K562 (cell line): ENCODE data around the gene MPRIP. TPM values are rescaled to one million over a fixed set of nuclear protein-coding genes. Genes with fewer than 3 reads are reported as not detected.

Source experiments
- HMG20A ChIP-seq: fragments of 450-650 bp; formaldehyde crosslinking; conservative IDR thresholded peaks from 2 replicates; pipeline ENCODE4 v1.4.0; 2020; ENCODE audit warnings: mild to moderate bottlenecking, mixed read lengths
- ZNF23 ChIP-seq: fragments of 250-450 bp; sonication (Bioruptor Pico); IDR thresholded peaks from 2 replicates; pipeline ENCODE4 v1.4.0; 2020; ENCODE audit warnings: mild to moderate bottlenecking
- ZNF696 ChIP-seq: fragments of 250-450 bp; sonication (Bioruptor Pico); conservative IDR thresholded peaks from 2 replicates; pipeline ENCODE4 v1.4.0; 2020; ENCODE audit warnings: mild to moderate bottlenecking, moderate library complexity
- polyA plus RNA-seq, 8 experiments: library from polyadenylated mRNA; depleted of rRNA in 4 of 8; stranded (reverse) in 5 of 8; unstranded in 3 of 8; fragments of >200 nt; fragmentation: Nextera tagmentation in 2 of 8; fragmentation: Illumina TruSeq in 1 of 8; extraction: Ambion mirVana in 2 of 8; extraction: Trizol in 1 of 8; gene quantifications; 2 replicates each; pipeline versions ENCODE4 v1.2.1 to v1.2.3, GENCODE V29; 2011 to 2014; ENCODE audit warnings: inconsistent platforms in 1 of 8, missing spikeins in 1 of 8
- total RNA-seq, 7 experiments: library from RNA; depleted of rRNA in 6 of 7; stranded (reverse); fragments of >200 nt in 6 of 7; fragmentation: Illumina TruSeq in 2 of 7; extraction: Trizol in 2 of 7; gene quantifications; 2 replicates each; pipeline versions ENCODE4 v1.2.1 to v1.2.3, GENCODE V29; 2011 to 2021; ENCODE audit warnings: low replicate concordance in 1 of 7
- TF ChIP-seq, protein P1 (sequence below): fragments of 450-650 bp; IDR thresholded peaks from 2 replicates; pipeline ENCODE4 v1.6.1; 2016; ENCODE audit warnings: mild to moderate bottlenecking, moderate library complexity

Gene MPRIP
- total and polyA plus RNA-seq, 9 of the 15 experiments (the other 6 are each of a cell fraction or from before 2014, with no cell fraction given), result 10.0 to 72.6 (median 30.1) TPM

DNA sequence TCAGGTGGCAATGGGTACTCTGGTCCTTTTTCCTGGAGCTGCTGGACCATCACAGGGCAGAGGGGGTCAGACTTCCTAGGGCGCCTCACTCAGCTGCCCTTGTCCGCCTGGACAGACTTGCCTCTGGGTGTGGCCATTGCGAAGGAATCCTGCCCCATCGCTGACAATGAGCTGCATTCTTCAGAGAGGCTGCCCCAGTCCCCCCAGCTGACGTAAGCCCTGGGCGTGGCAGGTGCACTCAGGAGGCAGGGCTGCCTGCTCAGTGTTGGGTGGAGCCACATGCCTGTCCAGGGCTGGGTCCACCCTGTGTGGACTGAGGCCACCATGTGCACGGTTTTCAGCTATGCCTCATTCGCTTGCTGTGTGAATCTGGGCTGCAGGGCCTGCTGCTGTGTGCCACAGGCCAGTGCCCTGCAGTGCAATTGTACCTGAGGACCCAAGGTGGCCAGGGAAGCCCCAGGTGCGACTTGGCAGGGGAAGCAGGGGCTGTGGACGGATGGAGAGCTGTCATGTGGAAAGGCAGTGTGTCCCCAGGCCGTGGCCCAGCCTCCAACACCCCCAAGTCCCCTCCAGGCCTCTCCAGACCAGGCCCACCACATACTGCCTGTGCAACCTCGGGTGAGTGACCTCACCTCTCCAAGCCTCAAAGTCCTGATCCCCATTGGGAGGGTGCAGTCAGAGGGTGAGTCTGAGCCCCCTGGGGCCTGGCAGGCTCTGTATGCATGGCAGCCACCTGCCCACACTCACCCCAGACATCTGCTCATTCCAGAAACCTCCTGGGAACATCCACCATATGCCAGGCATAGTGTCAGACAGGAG is 14.0 kb upstream of the MPRIP start (continued):
- TF ChIP-seq ZNF23 (CRISPR knock-in tag) (no peak), HMG20A (no peak), ZNF696 (CRISPR knock-in tag) (no peak)
- TF ChIP-seq, protein P1, sequence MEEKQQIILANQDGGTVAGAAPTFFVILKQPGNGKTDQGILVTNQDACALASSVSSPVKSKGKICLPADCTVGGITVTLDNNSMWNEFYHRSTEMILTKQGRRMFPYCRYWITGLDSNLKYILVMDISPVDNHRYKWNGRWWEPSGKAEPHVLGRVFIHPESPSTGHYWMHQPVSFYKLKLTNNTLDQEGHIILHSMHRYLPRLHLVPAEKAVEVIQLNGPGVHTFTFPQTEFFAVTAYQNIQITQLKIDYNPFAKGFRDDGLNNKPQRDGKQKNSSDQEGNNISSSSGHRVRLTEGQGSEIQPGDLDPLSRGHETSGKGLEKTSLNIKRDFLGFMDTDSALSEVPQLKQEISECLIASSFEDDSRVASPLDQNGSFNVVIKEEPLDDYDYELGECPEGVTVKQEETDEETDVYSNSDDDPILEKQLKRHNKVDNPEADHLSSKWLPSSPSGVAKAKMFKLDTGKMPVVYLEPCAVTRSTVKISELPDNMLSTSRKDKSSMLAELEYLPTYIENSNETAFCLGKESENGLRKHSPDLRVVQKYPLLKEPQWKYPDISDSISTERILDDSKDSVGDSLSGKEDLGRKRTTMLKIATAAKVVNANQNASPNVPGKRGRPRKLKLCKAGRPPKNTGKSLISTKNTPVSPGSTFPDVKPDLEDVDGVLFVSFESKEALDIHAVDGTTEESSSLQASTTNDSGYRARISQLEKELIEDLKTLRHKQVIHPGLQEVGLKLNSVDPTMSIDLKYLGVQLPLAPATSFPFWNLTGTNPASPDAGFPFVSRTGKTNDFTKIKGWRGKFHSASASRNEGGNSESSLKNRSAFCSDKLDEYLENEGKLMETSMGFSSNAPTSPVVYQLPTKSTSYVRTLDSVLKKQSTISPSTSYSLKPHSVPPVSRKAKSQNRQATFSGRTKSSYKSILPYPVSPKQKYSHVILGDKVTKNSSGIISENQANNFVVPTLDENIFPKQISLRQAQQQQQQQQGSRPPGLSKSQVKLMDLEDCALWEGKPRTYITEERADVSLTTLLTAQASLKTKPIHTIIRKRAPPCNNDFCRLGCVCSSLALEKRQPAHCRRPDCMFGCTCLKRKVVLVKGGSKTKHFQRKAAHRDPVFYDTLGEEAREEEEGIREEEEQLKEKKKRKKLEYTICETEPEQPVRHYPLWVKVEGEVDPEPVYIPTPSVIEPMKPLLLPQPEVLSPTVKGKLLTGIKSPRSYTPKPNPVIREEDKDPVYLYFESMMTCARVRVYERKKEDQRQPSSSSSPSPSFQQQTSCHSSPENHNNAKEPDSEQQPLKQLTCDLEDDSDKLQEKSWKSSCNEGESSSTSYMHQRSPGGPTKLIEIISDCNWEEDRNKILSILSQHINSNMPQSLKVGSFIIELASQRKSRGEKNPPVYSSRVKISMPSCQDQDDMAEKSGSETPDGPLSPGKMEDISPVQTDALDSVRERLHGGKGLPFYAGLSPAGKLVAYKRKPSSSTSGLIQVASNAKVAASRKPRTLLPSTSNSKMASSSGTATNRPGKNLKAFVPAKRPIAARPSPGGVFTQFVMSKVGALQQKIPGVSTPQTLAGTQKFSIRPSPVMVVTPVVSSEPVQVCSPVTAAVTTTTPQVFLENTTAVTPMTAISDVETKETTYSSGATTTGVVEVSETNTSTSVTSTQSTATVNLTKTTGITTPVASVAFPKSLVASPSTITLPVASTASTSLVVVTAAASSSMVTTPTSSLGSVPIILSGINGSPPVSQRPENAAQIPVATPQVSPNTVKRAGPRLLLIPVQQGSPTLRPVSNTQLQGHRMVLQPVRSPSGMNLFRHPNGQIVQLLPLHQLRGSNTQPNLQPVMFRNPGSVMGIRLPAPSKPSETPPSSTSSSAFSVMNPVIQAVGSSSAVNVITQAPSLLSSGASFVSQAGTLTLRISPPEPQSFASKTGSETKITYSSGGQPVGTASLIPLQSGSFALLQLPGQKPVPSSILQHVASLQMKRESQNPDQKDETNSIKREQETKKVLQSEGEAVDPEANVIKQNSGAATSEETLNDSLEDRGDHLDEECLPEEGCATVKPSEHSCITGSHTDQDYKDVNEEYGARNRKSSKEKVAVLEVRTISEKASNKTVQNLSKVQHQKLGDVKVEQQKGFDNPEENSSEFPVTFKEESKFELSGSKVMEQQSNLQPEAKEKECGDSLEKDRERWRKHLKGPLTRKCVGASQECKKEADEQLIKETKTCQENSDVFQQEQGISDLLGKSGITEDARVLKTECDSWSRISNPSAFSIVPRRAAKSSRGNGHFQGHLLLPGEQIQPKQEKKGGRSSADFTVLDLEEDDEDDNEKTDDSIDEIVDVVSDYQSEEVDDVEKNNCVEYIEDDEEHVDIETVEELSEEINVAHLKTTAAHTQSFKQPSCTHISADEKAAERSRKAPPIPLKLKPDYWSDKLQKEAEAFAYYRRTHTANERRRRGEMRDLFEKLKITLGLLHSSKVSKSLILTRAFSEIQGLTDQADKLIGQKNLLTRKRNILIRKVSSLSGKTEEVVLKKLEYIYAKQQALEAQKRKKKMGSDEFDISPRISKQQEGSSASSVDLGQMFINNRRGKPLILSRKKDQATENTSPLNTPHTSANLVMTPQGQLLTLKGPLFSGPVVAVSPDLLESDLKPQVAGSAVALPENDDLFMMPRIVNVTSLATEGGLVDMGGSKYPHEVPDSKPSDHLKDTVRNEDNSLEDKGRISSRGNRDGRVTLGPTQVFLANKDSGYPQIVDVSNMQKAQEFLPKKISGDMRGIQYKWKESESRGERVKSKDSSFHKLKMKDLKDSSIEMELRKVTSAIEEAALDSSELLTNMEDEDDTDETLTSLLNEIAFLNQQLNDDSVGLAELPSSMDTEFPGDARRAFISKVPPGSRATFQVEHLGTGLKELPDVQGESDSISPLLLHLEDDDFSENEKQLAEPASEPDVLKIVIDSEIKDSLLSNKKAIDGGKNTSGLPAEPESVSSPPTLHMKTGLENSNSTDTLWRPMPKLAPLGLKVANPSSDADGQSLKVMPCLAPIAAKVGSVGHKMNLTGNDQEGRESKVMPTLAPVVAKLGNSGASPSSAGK, result peak; percentile 32
